NCI-H510A (cell line): ENCODE results near the gene LIMCH1.

ENCODE experiments used
- DNase-seq: peaks from one replicate; lab custom pipeline; 2025; lab: John Stamatoyannopoulos, UW

LIMCH1 gene

GRCh38 chr4:41528512-41529205 is 9.3 kb upstream of the LIMCH1 start:
- no peak for DNase-seq

GRCh38 chr4:41530741-41531140 is 7.2 kb upstream of the LIMCH1 start:
- no peak for DNase-seq

- no peak for DNase-seq
These were observed 5.6 kb upstream of the LIMCH1 start for GRCh38 chr4:41532336-41532735.

- no peak for DNase-seq
These were observed 5.1 kb upstream of the LIMCH1 start for GRCh38 chr4:41532882-41533281.

GRCh38 chr4:41533680-41534079 is 4.3 kb upstream of the LIMCH1 start:
- DNase-seq = no peak

GRCh38 chr4:41534404-41534803 is 3.6 kb upstream of the LIMCH1 start:
- DNase-seq = no peak

- no peak for DNase-seq
These were observed 2.0 kb upstream of the LIMCH1 start for GRCh38 chr4:41535911-41536371.

- no peak for DNase-seq
These were observed 566 bp upstream of the LIMCH1 start for GRCh38 chr4:41537292-41537890.

GRCh38 chr4:41538887-41539498 is 1.0 kb downstream of the LIMCH1 start:
- no peak for DNase-seq

- no peak for DNase-seq
These were observed 1.8 kb downstream of the LIMCH1 start for GRCh38 chr4:41539711-41540110.

- DNase-seq = no peak
These were observed 2.7 kb downstream of the LIMCH1 start for GRCh38 chr4:41540687-41541086.

- DNase-seq = no peak
These were observed 3.7 kb downstream of the LIMCH1 start for GRCh38 chr4:41541687-41542094.

GRCh38 chr4:41542526-41543275 is 4.7 kb downstream of the LIMCH1 start:
- no peak for DNase-seq

- DNase-seq = no peak
These were observed 7.3 kb downstream of the LIMCH1 start for GRCh38 chr4:41545238-41545637.

GRCh38 chr4:41546638-41547037 is 8.7 kb downstream of the LIMCH1 start:
- DNase-seq = no peak

GRCh38 chr4:41548305-41548880 is 10.4 kb downstream of the LIMCH1 start:
- DNase-seq = no peak

- DNase-seq = no peak
These were observed 11.5 kb downstream of the LIMCH1 start for GRCh38 chr4:41549478-41549877.

- no peak for DNase-seq
These were observed 12.4 kb downstream of the LIMCH1 start for GRCh38 chr4:41550308-41550707.

- no peak for DNase-seq
These were observed 13.6 kb downstream of the LIMCH1 start for GRCh38 chr4:41551536-41551935.

GRCh38 chr4:41554905-41555304 is 16.9 kb downstream of the LIMCH1 start:
- no peak for DNase-seq

- no peak for DNase-seq
These were observed 18.6 kb downstream of the LIMCH1 start for GRCh38 chr4:41556526-41556925.

GRCh38 chr4:41559940-41560516 is 22.1 kb downstream of the LIMCH1 start:
- DNase-seq = no peak
